CD4-positive, alpha-beta T cell treated with Interferon gamma for 1 hour (primary cell): ENCODE results near the gene BHLHE40.

Experiments used
- DNase-seq: peaks from one replicate; pipeline ENCODE4 v3.0.0-alpha.2; 2020

BHLHE40 gene

GRCh38 chr3:5002871-5003247 lies 23.6 kb downstream of the BHLHE40 start:
- DNase-seq: no peak

GRCh38 chr3:5004319-5005152 lies 25.3 kb downstream of the BHLHE40 start:
- no peak for DNase-seq

GRCh38 chr3:5005367-5005766 lies 26.1 kb downstream of the BHLHE40 start:
- no peak for DNase-seq

- peak; percentile 90 for DNase-seq
Measured at GRCh38 chr3:5006755-5007202, 27.5 kb downstream of the BHLHE40 start.

GRCh38 chr3:5007873-5008272 lies 28.6 kb downstream of the BHLHE40 start:
- DNase-seq: no peak

GRCh38 chr3:5009506-5010109 lies 30.4 kb downstream of the BHLHE40 start:
- DNase-seq: no peak

GRCh38 chr3:5010140-5010539 lies 30.9 kb downstream of the BHLHE40 start:
- DNase-seq: no peak

- DNase-seq: peak; percentile 24
Measured at GRCh38 chr3:5010706-5011554, 31.7 kb downstream of the BHLHE40 start.

- DNase-seq: peak; percentile 80
Measured at GRCh38 chr3:5011555-5012256, 32.5 kb downstream of the BHLHE40 start.

- no peak for DNase-seq
Measured at GRCh38 chr3:5012367-5012766, 33.1 kb downstream of the BHLHE40 start.

- DNase-seq: peak; percentile 60
Measured at GRCh38 chr3:5013021-5013906, 34.0 kb downstream of the BHLHE40 start.

- no peak for DNase-seq
Measured at GRCh38 chr3:5014391-5014790, 35.2 kb downstream of the BHLHE40 start.

GRCh38 chr3:5015056-5015455 lies 35.8 kb downstream of the BHLHE40 start:
- no peak for DNase-seq

GRCh38 chr3:5016211-5017161 lies 37.2 kb downstream of the BHLHE40 start:
- DNase-seq: peak; percentile 56

GRCh38 chr3:5017925-5018531 lies 38.8 kb downstream of the BHLHE40 start:
- DNase-seq: no peak

- peak; percentile 75 for DNase-seq
Measured at GRCh38 chr3:5019411-5020241, 40.4 kb downstream of the BHLHE40 start.

GRCh38 chr3:5020242-5020722 lies 41.0 kb downstream of the BHLHE40 start:
- DNase-seq: no peak

- DNase-seq: no peak
Measured at GRCh38 chr3:5021116-5022092, 42.2 kb downstream of the BHLHE40 start.
